Measurements from ENCODE around the gene DPP6. TPM values are rescaled to one million over a fixed set of nuclear protein-coding genes. Genes with fewer than 3 reads are reported as not detected.

The DPP6 gene
- total RNA-seq, 2 experiments from 2014 or later: not detected

- DNase-seq: no peak
- H3K4me3 Mint-ChIP-seq: no peak overlapping the region
- ChIA-PET CTCF (no interaction called here), POLR2A (no interaction called here)
- H3K27ac Mint-ChIP-seq: no peak overlapping the region
- H3K27me3 ChIP-seq (ENCODE audit: control insufficient read depth in 1 of 2, insufficient read depth in 2 of 2, low read length in 2 of 2): no peaks in the 10 kb centered on the region
- ATAC-seq (ENCODE audit: poor library complexity): no peak
- no peaks in the 10 kb centered on the region for H3K4me1 ChIP-seq (ENCODE audit: insufficient read depth, low read length)
- no peaks in the 10 kb centered on the region for H3K4me1 Mint-ChIP-seq (ENCODE audit: low read depth)
- H3K4me3 ChIP-seq (ENCODE audit: low read length): no peak overlapping the region
- H3K9me3 ChIP-seq (ENCODE audit: control insufficient read depth in 1 of 2, insufficient read depth in 1 of 2, low read length in 2 of 2): no peaks in the 10 kb centered on the region
- no peaks in the 10 kb centered on the region for H3K27me3 Mint-ChIP-seq
- no peaks in the 10 kb centered on the region for H3K36me3 ChIP-seq (ENCODE audit: insufficient read depth, low read length)
- H3K27ac ChIP-seq (ENCODE audit: low read depth in 1 of 2, low read length in 2 of 2): no peak overlapping the region
- H3K36me3 Mint-ChIP-seq (ENCODE audit: low read depth): no peaks in the 10 kb centered on the region
- intact Hi-C loops (cut with DNase I, micrococcal nuclease): no loop called here
- TF ChIP-seq CTCF (IDR thresholded peaks at IDR 0.05): no peak
- no peaks in the 10 kb centered on the region for H3K9me3 Mint-ChIP-seq
Measured at GRCh38 chr7:154188330-154188729, 136.1 kb downstream of the DPP6 start.

DNA sequence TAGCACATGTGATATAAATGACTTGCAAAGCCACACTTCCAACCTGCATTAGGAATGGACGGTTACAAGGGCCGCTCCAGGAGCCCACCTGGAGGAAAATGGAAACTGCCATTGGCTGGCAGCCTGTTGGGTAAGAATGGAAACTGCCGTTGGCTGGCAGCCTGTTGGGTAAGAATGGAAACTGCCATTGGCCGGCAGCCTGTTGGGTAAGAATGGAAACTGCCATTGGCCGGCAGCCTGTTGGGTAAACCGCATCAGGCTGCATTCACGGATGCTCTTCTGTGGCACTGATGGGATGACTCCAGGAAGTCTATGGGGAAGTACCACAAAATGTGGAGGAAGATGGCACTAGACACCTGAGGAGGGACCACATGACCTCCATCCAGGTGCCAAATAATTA lies 143.1 kb downstream of the DPP6 start:
- Histone ChIP-seq H3K36me3 (ENCODE audit: insufficient read depth, low read length) (no peaks in the 10 kb centered on the region), H3K27ac (ENCODE audit: low read depth in 1 of 2, low read length in 2 of 2) (no peak overlapping the region), H3K27me3 (ENCODE audit: control insufficient read depth in 1 of 2, insufficient read depth in 2 of 2, low read length in 2 of 2) (no peaks in the 10 kb centered on the region), H3K4me1 (ENCODE audit: insufficient read depth, low read length) (no peaks in the 10 kb centered on the region), H3K9me3 (ENCODE audit: control insufficient read depth in 1 of 2, insufficient read depth in 1 of 2, low read length in 2 of 2) (peaks cover 0 to 14% of the 10 kb centered on the region in 2 experiments), H3K4me3 (ENCODE audit: low read length) (no peak overlapping the region)
- Mint-ChIP-seq H3K36me3 (ENCODE audit: low read depth) (no peaks in the 10 kb centered on the region), H3K27me3 (no peaks in the 10 kb centered on the region), H3K4me3 (no peak overlapping the region), H3K9me3 (peaks cover 3% of the 10 kb centered on the region), H3K27ac (no peak overlapping the region), H3K4me1 (ENCODE audit: low read depth) (no peaks in the 10 kb centered on the region)
- intact Hi-C loops (cut with DNase I, micrococcal nuclease): no loop called here
- POLR2A ChIA-PET: no interaction called here
- ATAC-seq (ENCODE audit: poor library complexity) (no peak), DNase-seq (no peak)
- CTCF ChIA-PET: no interaction called here
- TF ChIP-seq CTCF (IDR thresholded peaks at IDR 0.05): no peak

DNA sequence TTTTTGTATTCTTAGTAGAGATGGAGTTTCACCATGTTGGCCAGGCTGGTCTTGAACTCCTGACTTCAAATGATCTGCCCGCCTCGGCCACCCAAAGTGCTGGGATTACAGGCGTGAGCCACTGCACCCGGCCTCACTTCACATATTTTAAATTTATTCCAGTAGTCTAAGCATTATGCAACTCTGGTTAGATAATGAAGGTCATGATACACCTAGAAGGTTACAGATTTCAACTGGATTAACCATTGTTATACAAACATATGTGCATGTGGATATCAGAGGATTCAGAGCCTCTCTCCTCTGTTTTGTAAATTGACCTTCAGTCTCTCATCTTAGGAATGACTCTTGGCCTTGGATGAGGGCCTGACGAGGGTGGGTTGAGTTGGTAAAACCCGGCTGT lies 146.3 kb downstream of the DPP6 start:
- intact Hi-C loops (cut with DNase I, micrococcal nuclease): no loop called here
- Histone ChIP-seq H3K27ac (ENCODE audit: low read depth in 1 of 2, low read length in 2 of 2) (no peak overlapping the region), H3K27me3 (ENCODE audit: control insufficient read depth in 1 of 2, insufficient read depth in 2 of 2, low read length in 2 of 2) (no peaks in the 10 kb centered on the region), H3K4me3 (ENCODE audit: low read length) (no peak overlapping the region), H3K9me3 (ENCODE audit: control insufficient read depth in 1 of 2, insufficient read depth in 1 of 2, low read length in 2 of 2) (peaks cover 0 to 17% of the 10 kb centered on the region in 2 experiments), H3K4me1 (ENCODE audit: insufficient read depth, low read length) (no peaks in the 10 kb centered on the region), H3K36me3 (ENCODE audit: insufficient read depth, low read length) (no peaks in the 10 kb centered on the region)
- Mint-ChIP-seq H3K27me3 (no peaks in the 10 kb centered on the region), H3K27ac (no peak overlapping the region), H3K4me1 (ENCODE audit: low read depth) (no peaks in the 10 kb centered on the region), H3K4me3 (no peak overlapping the region), H3K9me3 (peaks cover 3% of the 10 kb centered on the region), H3K36me3 (ENCODE audit: low read depth) (no peaks in the 10 kb centered on the region)
- POLR2A ChIA-PET: no interaction called here
- ATAC-seq (ENCODE audit: poor library complexity): no peak
- no peak for TF ChIP-seq CTCF (IDR thresholded peaks at IDR 0.05)
- no peak for DNase-seq
- CTCF ChIA-PET: no interaction called here

Measured in CD4-positive, alpha-beta T cell (primary cell).